Measurements from ENCODE around the gene RREB1.

RREB1 gene

DNA sequence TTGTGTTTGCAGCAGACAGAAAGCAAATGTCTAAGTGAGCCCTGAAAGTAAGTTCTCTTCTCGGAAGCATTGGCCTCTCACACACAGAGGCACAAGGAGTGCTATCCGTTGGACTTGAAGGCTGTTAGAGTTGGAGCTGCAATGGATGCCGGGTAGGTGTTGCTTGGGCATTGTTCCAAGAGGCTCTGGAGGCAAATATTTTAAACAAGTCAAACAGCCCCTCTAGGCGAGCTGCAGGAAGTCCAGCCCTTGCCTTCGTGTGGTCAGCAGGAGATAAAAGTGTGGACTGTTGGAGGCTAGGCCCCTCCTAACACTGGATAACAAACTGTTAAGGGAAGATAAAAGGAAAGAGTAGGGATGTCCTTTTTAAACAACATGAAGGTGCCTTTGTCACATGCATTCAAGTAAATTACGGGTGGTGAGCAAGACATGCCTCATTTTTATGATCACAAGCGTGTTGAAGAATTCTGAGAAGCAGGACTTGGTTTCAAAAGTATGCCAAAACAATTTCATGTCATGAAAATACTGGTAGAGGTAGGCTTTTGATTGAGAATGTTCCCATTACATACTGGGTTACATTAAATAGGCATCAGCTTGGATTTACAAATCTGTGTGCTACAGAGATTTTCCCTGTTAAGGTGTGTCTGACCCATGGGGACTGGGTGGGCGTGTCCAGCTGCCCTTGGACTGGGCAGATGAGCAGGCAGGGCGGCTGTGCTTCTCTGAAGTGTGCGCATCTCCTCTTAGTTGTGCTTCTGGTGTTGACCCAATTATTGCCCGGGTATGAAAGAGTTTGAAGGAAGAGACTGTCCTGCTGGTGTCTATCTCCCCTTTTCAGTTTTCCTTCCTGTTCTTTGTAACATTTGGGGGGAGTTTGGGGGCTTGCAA lies 57.5 kb downstream of the RREB1 start:
- DNase-seq: no peak

DNA sequence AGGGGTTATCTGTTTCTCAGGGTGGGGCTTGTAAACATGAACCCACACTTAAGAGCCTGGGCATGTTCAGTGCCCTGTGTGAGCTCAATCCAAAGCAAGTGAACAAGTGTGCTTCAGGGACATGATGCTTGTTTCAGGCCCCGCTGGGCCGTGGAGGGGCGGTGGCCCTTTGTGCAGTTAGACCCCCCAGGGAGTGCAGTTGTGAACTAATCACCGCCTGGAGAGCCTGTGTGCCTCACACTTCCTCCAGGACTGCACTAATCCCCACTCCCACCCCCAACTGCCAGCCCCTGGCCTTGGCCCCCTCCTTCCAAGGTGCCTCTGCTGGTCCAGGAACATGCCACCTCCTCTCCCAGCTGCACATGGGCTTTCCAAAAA lies 58.1 kb downstream of the RREB1 start:
- DNase-seq: no peak

DNA sequence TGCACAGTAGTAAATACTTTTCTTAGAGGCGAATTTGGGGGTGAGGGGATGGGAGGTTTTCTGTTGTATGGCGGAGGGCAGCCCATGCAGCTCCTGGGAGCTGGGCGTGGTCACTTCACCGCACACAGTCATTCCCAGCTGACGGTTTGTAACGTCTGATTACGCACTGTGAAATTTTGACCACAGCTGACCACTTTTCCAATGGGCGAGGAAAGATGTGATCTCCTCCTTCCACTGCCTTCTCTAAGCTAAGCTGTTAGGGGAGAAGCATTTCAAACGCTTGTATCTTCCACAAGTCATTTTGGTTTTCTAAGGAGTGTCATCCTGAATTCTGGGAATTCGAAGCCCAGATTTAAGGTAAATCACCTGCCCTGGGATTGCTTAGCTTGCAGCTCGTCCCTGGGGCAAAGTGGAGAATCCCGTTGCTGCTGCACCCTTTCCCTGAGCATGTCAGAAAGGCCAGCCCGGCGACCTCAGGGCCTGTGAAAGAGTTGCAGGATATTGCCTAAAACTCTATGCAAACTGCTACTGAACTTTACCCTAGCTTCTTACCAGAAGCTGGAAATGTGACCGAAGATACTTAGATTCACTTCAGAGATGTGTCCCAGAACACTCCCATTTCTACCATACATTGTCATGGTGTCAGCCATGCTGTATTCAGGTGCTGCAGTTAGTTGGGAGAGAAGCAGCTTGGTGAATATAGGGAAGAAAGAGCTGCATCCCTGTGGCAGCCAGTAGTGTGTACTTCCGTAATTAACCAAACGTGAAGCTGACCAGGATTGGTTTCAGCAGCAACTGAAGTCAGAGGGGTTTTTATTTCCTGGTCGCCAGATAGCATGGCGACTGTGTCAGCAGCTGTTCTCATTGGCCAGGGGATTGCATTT lies 58.9 kb downstream of the RREB1 start:
- no peak for DNase-seq

DNA sequence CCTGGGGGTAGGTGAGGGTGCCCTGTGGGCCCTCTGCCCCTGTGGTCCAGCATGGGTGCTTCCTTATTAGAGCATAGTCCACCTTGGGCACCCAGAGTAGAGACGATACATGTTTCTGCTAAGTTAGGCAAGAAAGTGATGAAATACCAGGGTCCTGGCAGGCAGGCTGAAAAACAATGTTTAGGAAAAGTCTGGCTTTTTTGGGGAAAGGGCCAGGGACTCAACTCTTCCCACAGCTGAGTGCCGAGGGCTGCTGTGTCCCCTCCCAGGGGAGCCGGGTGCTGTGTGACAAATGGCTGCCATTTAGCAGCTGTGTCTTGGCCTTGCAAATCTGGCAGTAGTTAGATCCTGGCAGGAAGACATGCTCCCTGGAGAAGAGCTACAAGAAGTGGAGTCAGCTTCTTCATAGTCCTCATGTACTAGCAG lies 61.5 kb downstream of the RREB1 start:
- DNase-seq: no peak

DNA sequence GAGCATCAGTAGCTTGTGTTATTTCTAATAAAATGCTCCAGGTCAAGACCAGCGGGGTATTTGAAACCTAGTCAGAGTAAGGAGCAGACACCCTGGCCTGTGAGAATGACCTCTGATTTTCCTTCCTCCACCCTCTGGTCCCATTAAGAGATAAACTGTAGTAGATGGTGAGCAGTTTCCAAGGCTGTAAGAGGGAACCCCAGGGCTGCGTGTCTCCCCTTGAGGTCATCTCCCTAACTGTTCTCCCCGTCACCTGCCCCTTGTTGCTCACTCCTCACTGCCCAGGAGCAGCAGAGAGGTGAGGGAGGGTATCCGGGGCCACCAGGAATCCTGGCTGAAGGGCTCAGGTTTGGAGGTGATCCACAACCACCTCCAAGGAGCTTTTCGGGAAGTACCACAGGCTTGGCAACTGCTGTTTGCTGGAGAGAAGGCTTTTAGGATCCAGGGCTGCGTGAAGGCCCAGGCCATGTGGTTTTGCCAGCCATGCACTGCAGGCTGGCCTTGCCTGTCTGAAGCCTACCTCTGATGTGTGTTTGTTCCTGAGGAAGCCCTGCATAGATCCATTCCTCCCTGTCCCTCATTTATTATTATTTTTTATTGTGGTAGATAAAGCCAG lies 62.5 kb downstream of the RREB1 start:
- no peak for DNase-seq

DNA sequence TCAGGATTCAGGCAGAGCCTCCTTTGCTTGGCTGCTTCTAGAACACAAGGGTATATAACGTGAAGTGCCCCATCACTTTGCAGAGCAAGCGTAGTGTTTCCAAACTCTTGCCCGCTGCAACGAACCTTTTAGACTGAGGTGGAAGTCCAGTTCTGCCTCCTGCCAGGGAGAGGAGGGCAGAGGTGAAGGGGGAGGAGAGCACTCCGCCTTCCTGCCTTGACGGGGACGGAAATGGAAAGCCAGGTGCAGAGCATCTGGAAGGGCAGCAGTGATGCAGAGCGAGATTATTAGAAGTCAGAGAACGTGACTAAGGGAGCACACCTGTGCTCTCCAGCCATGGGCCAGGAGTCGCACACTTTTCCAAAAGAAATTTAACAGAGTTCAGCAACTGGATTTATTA lies 63.4 kb downstream of the RREB1 start:
- no peak for DNase-seq

DNA sequence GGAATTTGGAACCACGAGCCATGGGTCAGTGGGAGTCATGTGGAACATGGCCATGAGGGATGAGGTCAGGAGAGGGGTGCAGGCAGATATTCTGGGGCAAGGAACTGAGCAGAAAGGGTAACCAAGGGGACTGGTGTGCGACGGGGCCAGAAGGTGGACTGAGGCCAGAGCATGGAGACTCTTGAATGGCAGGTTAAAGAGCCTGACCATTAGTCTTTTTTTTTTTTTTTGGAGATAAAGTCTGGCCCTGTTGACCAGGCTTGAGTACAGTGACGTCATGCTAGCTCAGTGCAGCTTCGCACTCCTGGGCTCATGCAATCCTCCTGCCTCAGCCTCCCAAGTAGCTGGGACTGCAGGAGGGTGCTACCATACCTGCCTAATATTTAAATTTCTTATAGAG lies 64.0 kb downstream of the RREB1 start:
- no peak for DNase-seq

DNA sequence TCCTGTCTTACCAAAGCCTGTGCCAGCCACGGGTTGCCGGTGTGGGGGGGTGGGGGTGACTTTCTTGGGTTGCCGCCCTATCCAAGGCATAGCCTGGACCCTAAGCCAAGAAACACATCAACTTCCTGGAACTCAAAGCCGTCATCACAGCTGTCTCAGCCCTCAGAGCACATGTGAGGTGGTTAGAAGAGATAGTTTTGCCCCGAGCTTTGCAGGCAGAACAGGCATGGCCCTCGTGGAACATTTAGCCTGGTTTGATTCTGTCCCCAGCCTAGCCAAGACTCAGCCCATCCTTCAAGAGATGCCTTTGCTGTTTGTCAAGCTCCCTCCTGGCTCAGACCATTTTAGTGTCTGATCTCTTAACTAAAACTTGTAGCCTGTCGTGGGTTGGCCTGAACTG lies 64.9 kb downstream of the RREB1 start:
- no peak for DNase-seq

DNA sequence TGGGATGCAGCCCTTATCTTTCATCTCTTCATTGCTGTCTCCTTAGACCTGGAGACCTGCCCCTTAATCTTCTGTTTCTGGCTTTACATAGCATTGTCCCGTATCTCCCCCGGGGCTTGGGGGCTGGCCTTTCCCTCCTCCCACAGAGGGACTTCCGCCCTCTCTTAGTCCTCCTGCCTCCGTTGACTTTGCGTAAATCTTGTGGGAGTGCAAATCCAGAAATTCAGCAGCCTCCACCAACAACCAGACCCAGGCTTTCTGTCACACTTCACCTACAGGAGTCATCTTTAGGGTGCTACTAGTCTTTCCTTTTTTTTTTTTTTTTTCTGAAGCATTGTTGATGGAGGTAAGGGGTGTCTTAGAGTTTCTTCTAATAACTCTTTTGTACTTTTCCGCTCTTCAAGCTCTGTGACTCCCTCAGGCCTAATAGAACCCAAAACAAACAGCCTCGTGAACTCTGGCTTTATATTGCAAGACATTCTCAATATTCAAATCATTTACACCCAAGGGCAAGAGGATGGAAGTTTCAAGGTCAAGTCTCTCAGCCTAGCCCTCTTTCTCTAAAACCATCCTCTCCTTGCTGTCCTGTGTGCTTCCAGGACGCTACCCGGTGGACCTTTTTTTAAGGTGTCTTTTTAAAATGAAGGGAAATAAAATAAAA lies 66.2 kb downstream of the RREB1 start:
- no peak for DNase-seq

DNA sequence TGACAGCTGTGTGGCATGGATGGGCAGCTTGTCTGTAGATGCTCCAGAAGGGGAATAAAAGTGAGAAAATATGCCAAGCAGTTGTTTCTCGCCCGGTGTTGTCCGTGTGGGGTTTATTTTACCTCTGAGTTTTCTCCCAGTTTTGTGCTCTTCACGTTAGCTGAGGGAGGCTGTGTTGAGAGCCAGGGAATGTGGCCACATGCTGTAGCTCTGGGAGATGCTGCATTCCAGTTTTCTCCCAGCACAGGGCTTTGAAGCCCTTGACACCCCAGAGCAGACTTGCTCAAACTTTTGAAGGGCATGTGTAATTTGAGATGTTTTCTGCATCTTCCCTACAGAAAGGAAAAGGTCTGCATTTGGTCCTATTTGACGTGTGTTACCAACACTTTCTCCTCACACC lies 67.7 kb downstream of the RREB1 start:
- no peak for DNase-seq

DNA sequence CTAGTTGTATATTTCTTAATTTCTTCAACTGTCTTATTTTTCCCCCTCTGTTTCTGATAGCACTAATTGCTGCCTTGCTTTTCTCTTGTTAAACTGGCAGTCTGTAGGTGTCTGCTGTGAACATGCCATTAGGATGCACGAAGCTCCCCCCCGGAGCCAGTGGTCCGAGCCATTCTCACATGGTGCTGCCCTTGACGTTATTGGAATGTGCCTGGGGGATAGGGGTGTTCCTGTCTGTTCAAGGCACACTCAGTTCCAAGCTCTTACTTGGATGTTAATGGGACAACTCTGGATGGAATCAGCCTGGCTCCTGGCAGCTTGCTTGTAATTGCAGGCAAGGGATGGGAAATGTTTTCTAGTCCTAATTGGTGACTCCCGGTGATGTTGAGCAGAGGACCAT lies 68.4 kb downstream of the RREB1 start:
- no peak for DNase-seq

DNA sequence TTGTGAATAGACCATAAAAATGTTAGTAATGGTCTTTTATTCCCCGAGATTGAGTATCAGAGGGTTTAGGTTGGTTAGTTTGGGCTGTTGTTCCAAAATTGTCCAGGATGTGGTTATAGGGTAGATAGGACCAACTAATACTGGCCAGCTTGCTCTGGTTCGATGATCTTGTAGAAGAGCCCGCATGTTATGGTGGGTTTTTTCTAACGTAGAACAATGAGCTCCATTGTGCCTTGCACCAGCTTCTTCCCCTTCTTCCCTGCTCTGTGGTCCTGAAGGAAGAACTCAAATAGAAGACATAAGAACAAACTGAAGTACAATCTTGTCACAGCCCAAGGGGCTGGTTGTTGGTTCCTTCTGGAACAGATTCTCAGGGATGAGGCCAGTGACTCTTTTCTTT lies 70.5 kb downstream of the RREB1 start:
- DNase-seq: no peak

DNA sequence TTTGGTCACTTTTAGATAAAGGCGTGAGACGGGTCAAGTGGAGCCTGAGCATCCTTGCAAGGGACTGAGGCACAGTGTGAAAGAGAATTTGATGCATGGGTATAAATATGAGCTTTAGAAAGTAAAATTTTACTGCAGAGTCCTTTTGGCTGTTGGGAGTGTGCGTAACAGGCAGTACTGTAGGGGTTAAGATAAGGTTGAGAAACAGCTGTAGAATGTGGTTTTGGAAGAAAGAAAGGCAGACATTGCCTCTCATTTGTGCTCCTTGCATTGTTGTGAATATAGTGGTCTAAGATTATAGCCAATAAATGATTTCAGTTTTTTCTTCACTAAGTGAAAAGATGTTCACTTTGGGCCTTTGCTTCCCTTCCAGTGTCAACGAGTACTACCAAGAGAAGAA lies 73.0 kb downstream of the RREB1 start:
- no peak for DNase-seq

DNA sequence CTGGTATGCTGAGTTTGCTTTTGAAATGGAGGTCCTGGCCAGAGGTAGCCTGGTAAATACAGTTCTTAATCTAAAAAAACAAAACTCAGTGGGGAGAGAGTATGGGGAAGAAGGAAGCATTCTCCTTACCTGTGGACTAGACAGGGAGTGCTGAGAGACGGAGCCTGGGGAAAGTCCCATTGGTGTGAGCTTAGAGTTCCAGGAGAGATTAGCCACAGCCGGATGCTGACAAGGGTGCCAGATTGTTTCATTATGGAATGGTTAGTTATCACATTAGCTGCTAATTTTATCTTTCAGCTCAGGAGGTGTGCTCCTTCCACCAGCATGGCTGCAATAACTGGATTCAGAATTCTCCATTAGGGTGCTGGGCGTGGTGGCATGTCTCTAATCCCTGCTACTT lies 75.9 kb downstream of the RREB1 start:
- no peak for DNase-seq

DNA sequence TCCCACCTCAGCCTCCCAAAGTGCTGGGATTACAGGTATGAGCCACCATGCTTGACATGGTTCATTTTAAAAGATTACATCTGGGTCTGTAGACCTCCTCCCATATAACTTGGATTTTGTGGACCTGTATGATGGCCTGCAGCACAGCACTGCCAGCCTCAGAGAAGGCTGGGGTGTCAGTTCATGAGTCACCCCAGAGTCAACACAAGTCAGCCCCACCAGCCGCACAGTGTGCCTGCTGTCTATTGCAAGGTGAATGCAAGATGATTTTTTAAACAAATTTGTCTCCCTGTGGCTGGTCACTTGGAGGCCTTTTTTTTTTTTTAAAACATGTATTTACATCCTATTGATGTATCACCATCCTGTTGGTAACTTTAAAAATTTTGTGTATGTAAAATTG lies 76.7 kb downstream of the RREB1 start:
- no peak for DNase-seq

DNA sequence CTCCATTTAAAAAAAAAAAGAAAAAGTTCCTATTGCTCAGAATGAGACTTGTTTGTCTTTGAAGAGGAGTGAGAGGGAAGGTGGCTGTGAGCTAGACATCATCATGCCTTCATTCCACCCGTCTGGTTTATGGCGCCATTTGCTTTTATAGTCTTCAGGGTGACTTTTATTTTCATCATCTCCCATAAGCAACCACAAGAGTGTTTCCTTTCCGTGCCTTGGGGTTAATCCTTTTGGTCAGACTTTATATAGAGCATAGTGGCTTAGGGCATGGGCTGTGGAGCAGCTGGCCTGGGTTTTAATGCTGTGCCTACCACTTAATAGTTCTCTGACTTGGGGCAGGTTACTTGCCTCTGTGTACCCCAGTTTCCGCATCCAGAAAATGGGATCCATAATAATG lies 77.8 kb downstream of the RREB1 start:
- no peak for DNase-seq

DNA sequence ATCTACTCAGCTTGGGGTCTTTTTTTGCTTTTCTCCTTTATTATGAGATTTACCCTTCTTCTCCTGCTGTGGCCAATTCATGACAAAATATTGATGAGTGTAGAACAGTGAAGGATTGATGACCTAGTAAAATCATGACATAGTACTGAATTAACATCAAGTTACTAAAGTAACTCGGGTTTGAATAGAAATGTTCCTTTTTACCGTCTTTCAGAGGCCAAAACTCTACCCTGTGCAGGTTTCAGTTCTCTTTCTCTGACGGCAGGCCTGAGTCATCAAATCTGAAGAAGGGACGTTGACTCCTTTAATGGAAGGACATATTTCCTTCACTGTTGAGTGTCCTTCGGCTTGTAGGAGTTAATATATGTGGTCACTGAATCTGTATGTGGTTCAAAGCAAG lies 80.7 kb downstream of the RREB1 start:
- no peak for DNase-seq

DNA sequence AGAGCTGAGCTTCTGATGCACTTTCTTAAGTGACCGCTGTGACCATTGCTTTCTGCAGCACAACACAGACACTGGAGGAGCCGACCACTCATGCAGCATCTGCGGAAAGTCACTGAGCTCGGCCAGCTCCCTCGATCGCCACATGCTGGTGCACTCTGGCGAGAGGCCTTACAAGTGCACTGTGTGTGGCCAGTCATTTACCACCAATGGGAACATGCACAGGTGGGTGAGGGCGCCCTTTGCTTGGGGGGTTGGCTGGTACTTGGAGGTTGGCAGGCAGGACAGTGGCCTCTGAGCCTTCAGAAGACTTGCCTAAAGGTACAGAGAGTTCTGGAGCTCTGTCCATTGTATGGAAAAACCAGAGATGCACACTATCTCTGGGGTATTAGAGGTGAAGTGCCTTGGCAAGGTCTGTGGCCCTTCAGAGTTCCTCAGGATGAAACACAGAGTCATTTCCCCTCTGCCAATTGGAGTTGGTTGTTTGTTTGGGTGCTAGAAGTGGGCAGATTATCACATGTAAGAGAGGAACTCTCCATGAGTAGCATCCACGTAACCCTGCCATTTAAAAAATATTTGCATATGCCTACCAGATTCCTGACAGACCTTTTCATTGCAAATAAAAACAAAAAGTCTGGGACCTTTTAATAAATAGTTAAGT lies 81.5 kb downstream of the RREB1 start:
- DNase-seq: no peak

DNA sequence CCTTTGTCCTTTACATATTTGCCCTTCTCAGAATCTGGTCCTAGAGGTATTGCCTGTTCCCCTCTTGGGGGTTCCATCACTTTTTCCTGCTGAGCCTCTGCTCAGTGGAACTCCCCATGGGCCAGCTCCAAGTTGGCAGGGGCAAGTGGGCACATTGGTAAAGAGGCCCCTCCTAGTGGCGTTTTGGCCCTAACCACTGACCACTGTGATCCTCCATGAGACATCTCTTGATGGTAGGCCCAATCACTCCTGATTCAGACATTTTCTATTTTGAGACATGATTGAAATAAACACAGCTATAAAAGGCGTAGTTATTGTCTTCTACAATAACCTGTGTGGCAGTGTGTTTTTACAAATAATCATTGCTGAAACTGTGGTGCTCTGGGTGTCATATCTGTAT lies 83.0 kb downstream of the RREB1 start:
- no peak for DNase-seq

DNA sequence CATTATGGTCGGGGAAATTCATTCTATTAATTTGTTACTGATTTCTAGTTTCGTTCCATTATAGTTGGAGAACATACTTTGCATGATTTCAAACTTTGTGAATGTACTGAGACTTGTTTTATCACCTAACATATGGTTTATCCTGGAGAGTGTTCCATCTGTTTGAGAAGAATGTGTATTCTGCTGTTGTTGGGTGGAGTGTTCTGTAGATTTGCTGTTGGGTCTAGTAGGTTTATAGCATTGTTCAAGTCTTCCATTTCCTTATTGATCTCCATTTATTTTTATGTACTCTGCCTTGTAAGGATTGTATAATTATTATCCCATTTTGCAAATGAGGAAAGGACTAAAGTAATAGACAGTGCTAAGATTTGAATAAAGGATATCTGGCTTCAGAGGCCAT lies 85.4 kb downstream of the RREB1 start:
- DNase-seq: no peak

DNA sequence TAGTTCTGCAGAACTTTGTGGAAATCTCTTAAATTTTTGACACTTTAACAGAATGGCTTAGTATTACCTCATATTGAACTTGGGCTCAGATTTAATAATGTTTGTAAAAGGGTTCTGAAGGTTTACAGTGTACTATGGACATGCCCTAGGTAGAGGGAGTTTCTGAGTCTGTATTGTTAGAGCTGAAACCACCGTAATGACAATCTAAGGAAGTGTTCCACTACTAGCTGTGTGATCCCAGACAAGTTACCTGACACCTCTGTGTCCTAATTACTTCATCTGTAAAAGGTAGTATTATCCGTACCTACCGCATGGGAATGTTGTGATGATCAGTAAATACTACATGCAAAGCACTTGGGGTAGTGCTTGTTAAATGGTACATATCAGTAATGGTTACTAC lies 86.9 kb downstream of the RREB1 start:
- no peak for DNase-seq

DNA sequence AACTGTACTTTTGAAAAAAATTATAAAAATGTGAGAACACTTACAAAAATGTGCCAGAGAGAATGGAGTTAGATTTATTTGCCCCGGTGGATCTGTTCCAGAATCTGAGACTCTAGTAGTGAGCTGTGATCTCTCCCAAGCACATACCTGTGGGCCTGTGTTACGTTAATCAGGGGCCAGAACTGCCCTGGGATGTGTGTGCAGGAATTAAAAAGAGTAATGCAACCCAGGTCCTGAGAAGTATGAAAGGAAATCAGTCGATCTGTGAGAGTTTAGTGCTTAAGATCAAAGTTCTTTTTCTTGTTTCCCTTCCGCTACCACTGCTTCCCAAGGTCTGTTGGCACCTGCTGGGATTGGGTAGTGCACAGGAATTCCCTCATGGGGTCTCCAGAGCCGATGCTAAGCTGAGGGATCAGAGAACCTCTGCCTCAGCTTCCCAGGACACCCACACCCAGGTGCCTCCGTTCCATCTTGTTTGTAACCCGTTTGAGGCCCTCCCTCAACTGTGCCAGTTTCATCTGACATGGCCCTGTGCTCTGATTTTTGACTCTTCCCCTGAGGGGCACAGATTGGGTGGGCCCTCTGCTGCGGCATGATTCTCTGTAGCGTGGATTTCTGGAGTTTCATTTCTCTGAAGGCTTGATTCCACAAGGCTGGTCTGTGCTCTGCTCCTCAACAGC lies 87.7 kb downstream of the RREB1 start:
- DNase-seq: no peak
